Right lobe of liver (tissue), 4 donors: ENCODE measurements around the gene PIK3R5.

Source experiments
- CTCF ChIP-seq, 4 donors: fragments of 200-600 bp in 3 of 4; fragments of 450-650 bp in 1 of 4; IDR thresholded peaks; one replicate each; pipeline versions ENCODE4 v1.5.1 to v1.8.0; 2016 to 2022; ENCODE audit warnings: antibody characterized with exemption in 4 of 4, mild to moderate bottlenecking in 2 of 4
- POLR2A ChIP-seq: fragments of 450-650 bp; IDR thresholded peaks from one replicate; pipeline ENCODE4 v1.6.1; 2017; ENCODE audit warnings: antibody characterized with exemption, mild to moderate bottlenecking
- donor health status: DM: no; HTN: no; CAD: no.
- donor health status: DM: no; HTN: no; CAD: no.
- donor health status: DM: no; HTN: yes; CAD: no.

DNA sequence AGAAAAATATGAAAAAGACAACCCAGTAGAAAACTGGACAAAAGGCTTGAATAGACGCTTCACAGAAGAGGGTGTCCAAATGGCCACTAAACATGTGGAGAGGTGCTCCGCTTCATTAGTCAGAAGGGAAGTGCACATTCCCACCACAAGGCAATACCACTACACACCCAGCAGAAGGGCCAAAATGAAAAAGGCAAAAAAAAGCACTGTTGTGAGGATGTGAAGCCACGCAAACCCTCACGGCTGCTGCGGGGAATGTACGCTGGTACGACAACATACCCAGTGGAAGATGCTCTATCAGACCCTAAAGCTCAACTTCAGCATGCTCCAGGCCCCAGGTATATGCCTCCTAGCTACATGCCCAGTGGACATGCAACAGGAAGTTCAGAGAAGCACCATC, 17.0 kb downstream of the PIK3R5 start:
- TF ChIP-seq CTCF (IDR thresholded peaks at IDR 0.05) = no peak
- no peak for TF ChIP-seq POLR2A
